NCI-H2029 (cell line): ENCODE data around the gene GID8.
A peak's percentile ranks its signal among the peaks of the same experiment; 100 is the strongest.

Experiments
- DNase-seq: peaks from one replicate; lab custom pipeline; 2025; lab: John Stamatoyannopoulos, UW

The GID8 gene

DNA sequence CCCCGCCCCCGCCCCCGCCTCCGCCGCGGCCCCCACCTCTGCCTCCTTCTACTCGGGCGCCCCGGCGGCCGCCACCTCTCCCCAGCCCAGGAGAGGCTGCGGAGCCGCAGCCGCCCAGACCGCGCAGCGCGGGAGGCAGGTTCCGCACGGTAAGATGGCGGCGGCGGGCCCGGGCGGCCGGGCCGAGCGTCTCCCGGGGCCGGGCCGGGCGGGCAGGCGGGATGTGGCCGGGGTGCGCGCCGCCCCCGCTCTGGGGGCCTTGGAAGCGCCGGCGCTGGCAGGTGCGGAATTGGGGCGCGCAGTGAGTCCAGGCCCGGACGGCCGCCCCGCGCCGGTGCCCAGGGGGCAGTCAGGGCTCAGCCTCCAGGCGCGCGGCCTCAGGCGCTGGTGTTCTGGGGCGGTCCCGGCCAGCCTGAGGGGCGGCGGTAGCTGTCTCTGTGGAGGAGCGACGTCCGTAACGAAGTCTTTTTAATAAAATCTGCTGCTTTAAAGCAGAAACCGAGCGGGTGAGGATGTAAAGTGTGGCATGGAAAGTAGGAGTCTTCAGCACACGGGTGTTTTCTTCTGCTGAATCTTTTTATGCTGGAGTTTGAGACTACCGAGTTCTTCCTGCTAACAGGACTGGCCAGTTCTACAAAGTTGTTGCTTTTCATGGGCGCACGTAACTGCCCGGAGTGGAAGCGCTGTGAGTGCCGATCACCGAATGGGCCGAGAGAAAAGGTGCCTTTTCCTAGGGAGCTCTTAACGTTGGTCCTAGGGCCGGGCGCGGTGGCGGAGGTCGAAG is at the start of gene GID8:
Gene GID8 (plus strand): TSS at position 43 of the 784 bp plus-strand sequence. CDS start 3,356 bp downstream, outside the sequence.
- DNase-seq, result no peak

DNA sequence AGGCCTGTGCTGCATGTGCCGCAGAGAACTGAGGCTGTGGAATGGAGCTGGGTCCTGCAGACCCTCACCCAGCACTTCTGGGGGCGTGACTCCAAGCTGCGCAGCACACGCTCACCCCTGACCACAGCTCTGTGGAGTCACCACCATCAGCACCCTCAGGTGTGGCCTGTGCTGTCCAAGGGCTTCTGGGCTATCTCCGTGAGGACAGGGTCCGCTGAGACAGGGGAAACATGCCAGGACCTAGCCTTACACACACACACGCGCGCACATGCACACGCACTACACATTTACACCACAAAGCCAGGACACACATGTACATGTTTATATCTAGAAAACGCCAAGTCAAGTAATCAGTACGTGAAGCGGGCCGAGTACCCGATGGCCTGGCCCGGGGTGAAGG is 49.5 kb upstream of the GID8 start:
- DNase-seq, result no peak

DNA sequence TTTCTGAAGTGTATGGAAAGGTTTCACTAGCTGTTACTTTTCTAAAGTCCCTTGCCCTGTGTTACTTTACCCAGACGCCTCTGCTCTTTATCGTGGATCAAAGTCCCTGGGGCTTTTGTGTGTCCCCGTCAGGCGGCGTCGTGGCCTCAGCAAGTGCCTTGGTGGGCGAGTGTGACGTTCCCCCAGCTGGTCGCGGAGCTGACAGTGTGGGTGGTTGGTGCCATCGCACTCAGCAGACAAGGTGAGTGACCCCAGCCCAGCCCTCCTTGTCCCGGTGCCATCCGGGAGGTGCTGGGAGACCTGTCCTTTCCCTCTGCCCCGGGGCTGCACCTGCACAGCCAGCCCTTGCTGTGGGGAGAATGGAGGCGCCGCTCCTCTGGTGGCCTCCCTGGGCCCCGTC is 49.0 kb upstream of the GID8 start:
- no peak for DNase-seq

DNA sequence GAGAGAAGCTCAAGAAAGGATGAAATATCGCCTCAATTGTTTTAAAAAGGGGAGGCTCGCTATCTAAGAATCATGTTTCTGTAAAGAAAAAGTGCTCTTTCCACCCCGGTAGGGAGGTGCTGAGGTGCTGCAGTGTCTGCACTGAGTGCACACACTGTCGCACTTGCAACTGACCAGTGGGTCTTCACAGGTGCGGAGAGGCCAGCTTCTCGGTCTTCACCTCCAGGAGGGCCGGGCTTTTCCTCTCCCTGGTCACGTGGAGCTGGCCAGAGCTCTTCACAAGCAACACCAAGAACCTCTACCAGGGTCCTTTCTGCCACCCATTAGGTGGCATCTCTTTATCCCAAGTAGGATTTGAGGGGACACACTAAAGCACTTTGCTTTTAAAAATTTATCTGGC is 48.5 kb upstream of the GID8 start:
- no peak for DNase-seq

DNA sequence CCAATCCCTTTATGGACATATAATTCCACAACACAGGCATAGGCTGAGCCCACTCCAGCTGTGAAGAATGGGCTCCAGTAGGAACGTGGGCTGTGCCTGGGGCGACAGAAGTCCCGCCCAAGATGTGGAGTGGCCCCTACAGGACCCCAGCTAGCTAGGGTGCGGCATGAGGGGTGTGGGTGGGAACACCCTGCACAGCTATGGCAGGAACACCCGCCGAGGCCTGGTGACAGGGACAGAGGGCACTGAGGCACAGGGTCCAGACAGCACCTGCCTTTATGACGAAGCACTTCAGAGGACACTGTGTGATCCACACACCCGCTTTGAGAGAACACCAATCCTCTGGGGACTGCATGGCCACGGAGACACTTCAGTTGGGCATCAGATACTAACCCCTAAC is 48.1 kb upstream of the GID8 start:
- no peak for DNase-seq

DNA sequence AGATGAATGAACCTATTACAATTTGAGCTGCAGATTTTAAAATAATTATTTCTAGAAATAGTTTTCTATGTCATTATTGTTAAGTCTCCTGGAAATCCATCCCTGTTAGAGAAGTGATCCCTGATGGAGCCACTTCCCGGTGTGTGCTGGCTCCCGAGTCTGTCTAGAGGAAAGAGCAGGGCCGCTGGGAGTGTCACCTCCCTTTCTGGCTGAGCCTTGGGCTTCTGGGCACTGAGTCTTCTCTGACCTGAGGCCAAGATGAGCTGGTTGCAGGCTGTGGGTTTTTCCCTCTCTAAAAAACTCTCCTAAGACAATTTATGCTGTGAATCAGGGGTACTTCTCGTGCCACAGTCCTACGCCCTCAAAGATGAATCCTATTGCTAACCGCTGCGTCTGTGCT is 47.5 kb upstream of the GID8 start:
- DNase-seq, result no peak

DNA sequence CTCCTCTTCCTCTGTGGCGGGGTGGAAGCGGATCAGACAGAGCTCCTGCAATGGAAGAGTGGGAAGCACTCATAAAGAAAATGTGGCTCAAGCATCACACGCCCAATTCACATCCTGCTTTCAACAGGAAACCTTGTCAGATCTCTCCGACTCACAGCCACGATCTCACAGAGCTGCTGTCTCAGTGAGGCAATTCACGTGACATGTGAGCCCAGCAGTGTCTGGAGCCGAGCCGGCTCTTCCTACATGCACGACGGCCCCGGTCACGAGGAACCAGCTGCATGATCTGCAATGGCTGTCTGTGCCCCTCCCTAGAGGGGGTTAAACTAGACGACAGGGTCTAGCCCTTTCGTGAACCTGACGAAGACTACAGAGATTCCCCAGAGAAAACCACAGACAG is 46.8 kb upstream of the GID8 start:
- no peak for DNase-seq

DNA sequence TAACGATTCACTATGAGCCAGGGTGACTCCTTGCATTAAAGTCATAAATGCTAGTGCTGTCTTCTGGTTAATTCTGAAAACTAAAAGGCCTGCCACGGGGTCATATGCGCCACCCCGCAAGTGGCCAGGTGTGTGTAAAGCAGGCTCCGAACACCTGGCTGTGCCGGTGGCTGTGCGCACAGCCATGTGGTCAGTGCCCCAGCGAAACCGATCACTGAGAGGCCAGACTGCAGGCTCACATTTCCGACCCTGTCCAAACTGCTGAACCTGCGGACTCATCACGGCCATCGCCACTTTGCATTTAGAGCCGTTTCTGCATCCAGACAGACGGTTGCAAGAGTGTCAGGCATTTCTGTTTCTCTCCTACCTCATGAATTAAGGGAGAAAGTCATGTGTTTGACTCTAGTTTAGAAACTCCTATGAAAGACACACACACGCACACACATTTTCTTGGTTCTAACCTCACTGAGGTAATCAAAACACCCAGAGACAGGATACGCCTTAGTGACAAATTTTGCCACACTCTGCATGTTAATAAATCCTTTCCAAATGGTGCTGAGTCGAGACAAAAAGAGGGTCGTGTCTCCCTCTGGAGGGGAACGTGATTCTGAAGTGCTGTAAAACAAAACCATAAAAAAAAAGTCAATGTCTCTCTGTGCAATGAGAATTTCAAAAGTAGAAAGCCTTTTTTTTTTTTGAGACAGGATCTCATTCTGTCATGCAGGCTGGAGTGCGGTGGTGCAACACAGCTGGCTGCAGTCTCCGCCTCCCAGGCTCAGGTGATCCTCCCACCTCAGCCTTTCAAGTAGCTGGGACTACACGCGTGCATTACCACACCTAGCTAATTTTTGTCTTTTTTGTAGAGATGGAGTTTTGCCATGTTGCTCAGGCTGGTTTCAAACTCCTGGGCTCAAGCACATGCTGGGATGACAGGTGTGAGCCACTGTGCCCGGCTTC is 45.3 kb upstream of the GID8 start:
- no peak for DNase-seq

DNA sequence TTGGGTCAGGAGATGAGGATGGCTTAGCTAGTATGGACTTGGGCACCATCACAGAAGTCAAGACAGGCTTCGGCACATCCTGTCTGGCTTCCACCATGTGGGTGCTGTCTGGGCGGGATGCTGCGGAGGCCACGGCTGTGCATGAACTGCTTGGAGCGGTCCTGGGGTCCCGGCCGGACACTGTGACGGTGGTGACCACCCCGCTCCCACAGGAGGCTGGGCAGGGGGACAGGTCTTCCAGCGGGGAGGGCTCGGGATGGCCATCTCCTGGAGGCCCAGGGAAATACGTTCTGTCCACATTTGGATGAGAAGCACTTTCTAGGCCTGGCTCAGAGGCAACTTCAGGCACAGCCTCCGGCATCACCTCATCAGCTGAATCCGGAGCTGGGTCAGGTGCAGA is 44.2 kb upstream of the GID8 start:
- no peak for DNase-seq

DNA sequence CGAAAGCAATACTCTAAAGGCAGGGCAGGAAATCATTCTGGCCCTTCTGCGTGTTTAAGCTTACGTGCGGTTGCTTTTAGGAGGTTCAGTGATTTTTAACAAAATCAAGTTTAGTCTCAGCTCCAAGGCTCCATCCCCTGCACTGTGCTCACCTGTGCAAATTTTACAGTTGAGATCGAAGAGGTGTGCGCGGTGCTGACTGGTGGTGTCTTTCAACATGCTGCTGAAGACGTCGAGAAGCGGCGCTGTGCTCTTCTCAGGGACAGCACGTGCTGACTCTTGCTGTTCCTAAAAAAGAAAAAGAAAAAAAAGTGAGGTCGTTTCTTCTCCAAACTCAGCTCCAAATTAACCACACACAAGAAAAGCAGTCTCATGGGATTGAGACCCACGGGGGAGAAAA is 43.7 kb upstream of the GID8 start:
- no peak for DNase-seq

DNA sequence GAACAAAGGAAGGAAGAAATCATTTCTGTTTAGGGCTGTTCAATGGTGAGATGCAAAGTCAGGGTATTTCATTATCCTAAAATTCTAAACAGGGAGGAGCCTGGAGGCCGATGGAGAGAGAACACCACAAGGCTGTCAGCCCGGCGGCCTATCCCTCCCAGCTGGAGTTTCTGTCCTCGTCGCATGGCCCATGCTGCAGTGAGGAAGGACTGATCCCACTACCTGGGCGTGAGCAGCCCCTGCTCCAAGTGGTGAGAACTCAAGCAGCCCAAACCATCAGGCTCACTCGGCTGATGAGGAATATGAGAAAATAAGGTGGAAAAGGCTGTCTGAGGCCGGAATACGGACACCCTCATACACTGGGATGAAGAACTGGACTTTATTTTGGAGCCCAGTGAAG is 42.4 kb upstream of the GID8 start:
- no peak for DNase-seq

DNA sequence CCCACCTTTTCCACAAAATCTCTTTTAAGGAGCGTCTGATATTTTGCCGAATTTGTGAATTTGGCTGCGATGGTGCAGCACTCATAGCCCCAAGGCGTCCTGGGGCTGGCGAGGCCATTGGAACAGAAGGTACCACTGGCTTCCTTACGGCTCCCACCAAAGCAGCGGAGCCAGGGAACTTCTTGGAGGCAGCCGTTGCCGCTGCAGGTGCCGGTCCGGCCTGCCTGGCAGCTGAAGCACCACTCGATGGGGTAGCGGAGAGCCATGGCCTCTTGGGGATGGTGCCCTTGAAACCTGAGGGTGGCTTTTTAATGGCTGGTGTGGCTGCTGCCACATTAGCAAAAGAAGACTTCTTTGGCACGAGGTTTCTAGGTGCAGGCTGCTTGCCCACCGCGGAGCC is 41.4 kb upstream of the GID8 start:
- DNase-seq, result peak; percentile 48

DNA sequence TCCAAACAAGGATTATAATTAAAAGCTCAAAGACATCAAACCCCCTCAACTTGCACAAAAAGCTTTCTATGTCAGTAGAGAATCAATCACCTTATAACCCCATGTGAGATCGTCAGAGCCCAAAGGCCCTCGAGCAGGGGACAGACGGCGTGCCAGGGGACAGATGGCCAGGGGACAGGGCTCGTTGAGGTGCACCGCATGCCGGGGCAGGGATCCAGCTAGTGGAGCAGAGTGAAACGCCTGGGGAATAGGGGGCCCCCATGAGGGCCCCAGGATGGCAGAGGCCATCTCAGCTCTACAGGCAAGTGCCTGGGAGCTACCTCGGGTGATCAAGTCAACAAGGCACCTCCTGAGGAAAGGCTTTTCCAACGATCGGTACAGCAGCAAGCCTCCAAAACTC is 40.3 kb upstream of the GID8 start:
- DNase-seq, result no peak

DNA sequence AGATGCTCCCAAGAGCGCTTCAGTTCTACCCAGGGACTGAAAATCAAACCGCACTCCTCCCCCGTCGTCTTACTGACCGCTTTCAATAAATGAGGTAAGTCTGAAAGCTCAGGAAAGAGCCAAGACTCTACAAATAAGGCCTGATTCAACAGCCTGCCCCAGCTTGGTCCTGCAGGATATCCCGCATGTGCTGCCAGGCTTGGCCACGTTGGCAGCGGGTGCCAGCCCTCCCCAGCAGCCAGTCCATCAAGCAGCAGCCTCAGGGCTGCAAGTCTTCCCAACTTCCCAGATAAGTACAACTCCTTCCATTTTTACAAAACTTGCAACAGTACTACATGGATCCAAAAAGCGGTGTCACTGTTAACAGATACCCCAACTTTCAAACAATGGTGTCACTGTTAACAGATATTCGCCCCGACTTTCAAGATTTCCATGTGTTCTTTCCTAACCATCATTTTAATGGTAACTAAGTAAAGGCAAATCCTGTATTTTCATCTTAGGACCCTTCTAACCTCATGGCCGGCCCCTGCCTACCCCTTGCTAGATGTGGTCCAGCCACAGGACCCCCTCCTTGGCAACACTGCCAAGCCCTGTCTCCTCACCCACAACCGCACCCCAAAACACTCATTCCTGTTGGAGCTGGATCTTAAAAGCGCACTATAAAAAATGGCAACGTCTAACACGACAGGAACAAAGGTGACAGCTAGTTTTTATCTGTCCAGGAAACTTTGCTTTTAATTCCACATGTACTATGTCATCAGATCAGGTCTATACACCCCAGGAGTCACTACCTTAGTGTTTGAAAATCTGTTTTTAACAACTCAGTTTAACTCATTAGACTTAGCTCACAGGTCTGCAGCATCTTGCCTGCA is 39.6 kb upstream of the GID8 start:
- DNase-seq, result no peak

DNA sequence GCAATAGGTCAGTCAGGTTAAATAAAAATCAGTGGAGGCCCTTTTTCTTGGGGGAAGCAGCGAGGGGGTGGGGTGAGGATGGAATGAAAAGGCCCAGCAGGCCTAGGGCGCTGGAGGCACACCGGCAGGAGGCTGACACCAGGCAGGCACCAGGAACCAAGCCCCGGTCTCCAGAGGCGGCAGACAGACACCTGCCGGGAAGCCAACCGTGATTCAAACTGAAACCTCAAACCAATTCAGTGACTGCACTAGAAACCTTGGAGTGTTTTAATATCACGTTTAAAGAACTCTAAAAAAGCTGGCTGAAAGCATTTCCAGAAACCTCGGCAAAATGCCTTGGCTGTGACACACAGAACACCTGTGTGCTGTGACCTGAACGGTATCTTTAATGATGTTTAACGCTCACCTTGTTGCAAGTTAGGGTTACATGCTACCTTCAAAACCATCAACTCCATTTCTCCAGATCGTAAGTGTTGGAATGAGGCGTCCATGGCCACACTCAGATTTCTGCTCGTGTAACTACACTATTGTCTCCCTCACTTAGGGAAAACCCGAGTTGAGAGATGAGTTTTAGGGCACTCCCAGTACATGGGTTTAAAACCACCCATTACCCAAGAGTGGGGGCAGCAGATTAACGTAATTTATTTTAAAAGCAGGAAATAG is 38.8 kb upstream of the GID8 start:
- no peak for DNase-seq

DNA sequence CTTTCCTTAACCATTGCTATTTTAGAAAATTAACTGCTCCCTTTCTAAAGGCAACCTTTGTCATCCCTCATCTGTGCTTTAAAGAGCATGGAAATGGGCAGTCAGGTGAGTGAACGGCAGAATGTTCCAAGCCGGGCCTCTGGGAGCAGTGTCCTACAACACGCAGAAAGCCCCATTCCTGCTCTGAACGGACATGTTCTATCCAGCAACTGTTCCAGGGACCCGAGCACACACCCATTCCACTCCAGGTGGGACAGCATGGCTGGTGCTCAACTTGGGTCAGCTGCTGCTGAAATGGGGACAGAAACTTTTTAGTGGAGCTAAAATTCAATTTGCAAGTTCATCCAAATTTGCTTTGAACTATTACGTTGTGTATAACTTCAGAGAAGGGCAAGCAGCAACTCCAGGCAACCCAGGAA is 38.3 kb upstream of the GID8 start:
- DNase-seq, result no peak

DNA sequence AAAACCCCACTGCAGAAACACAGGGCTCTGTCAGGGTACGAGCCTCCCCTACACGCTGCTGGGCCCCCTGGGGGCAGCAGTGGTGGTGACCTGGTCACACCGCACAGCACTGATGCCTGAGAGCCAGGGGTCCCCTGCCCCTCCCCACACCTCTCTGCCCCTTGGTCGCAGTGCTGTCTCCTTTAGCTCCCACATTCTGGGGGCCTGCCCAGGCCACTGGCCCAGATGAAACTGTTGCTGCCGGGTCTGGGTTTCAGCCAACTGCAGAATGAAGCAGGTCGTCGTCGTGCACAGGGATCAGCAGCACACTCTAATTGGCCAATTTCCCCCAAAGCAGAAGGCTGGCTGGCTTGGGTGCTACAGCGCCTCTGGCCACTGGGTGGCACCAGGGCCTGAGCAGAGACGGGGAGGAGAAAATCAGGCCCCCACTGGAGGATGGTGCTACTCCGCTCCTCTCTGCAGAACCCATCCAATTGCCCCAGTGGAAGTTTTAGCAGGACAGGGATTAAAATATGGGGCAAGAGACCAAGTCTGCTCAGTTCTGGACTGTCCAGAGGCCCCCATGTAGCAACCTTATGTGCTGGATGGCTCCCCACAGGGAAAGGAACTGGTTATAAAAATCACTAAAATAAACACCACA is 37.8 kb upstream of the GID8 start:
- peak; percentile 70 for DNase-seq

DNA sequence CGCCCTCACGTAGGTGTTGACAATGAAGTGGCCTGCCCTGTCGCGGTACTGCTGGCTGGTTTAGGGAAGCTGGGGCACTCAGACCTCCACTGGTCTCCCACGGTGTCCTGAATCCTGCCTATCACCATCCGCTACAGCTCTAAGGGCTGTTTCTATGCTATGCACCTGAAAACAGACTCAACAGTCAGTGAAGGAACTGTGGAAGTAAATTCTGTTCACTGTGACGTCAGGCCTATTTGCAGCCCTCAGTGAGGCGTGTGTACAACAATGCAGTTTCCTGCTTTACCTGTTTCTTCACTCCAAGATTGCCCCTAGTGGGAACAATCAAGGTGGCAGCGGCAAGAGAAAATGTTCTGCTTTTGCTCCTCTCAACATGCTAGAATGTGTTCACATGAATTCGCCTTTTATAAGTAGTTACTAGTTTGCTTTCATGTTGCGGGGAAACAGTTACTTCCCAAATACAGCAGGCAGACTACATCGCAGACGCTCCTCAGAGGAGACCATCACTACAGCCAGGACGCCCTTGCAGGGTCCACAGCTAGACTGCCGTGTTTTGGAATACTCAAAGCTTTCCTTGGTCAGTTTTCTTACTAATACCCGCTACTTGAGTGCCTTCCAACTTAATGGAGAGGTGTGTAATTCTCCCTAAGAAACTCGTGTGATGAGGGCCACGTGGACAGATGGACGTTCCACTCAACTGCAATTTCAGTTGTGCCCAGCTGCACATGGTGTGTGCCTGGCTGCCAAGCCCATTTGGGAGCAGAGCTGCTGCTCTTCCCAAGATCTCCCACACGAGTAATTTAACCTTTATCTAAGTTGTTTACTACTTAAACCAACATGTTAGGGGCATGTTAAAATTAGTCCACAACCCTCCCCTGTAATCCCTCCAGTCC is 37.0 kb upstream of the GID8 start:
- peak; percentile 71 for DNase-seq

DNA sequence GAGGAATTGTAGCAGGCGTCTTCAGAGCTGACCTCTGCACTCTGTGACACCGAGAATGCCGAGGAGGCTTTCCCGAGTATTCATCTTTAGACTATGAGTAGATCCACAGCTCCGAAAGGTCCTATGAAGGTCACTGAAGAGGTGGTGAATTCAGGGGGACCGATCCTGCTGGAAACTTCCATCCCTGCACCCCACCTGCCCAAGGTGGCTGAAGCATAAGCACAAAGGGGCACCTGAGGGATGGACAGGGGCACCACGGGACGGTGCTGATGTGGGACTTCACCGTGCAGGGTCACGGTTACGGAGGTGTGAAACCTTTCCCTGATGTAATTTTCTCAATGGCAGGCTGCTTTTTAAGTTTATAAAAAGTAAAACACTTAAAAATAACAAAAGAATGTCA is 36.1 kb upstream of the GID8 start:
- DNase-seq, result no peak
